Right renal pelvis (tissue), 4 donors: ENCODE data around the gene SLC12A4. TPM values are rescaled to one million over a fixed set of nuclear protein-coding genes. Genes with fewer than 3 reads are reported as not detected.

ENCODE experiments used
- DNase-seq, 4 donors: peaks; one replicate each; pipeline ENCODE4 v3.0.0-alpha.2; 2013; ENCODE audit warnings: low read depth in 4 of 4, low spot score in 3 of 4, missing footprints in 1 of 4
- polyA plus RNA-seq, 4 donors: library from polyadenylated mRNA; unstranded; fragments of 120-200 nt; gene quantifications; one replicate each; pipeline ENCODE4 v1.2.1, GENCODE V29; 2013; ENCODE audit not compliant: insufficient read length in 4 of 4

SLC12A4 gene
- polyA plus RNA-seq, 4 donors: 33.6 to 38.0 (median 36.5) TPM

- no peak for DNase-seq
These were observed 3.8 kb downstream of the SLC12A4 start for GRCh38 chr16:67964477-67965131.

GRCh38 chr16:67963662-67964321 lies 4.6 kb downstream of the SLC12A4 start:
- DNase-seq: no peak

DNA sequence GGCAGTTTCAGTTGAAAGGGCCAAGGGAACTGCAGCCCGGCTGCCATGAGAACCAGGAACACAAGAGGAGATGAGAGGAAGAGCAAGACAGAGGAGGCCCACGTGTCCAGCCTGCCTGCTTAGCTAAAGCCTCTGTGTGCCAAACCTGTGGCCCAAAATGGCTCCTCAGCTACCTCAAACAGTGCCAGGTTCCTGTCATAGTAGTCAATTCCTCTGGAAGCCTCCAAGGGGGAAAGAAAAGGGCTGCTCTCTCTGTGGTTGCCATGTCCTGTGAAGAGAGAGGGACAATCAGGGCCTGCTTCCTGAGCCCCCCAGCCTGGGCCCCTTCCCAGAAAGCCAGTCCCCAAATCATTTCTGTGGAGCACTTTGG lies 5.2 kb downstream of the SLC12A4 start:
- DNase-seq: no peak

- DNase-seq: no peak
These were observed 6.3 kb downstream of the SLC12A4 start for GRCh38 chr16:67962135-67962534.

DNA sequence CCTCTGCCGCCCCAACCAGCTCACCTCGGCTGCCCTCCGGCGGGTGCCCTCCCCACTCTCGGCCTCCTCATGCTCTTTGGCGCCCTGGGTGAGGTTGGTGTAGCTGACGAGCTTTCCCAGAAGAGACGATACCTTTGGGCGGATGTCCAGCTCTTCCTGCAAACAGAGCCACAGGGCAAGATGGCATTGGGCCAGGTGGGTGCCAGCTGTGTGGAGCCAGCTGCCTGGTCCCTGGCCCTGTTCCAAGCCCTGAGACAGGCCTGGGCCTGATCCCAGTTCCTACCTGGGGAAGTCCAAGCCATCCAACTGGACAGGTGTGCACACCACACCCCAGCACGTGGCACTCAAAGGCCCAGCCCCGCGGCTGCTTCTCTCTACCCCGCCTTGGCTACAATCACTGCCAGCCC lies 6.9 kb downstream of the SLC12A4 start:
- no peak for DNase-seq

DNA sequence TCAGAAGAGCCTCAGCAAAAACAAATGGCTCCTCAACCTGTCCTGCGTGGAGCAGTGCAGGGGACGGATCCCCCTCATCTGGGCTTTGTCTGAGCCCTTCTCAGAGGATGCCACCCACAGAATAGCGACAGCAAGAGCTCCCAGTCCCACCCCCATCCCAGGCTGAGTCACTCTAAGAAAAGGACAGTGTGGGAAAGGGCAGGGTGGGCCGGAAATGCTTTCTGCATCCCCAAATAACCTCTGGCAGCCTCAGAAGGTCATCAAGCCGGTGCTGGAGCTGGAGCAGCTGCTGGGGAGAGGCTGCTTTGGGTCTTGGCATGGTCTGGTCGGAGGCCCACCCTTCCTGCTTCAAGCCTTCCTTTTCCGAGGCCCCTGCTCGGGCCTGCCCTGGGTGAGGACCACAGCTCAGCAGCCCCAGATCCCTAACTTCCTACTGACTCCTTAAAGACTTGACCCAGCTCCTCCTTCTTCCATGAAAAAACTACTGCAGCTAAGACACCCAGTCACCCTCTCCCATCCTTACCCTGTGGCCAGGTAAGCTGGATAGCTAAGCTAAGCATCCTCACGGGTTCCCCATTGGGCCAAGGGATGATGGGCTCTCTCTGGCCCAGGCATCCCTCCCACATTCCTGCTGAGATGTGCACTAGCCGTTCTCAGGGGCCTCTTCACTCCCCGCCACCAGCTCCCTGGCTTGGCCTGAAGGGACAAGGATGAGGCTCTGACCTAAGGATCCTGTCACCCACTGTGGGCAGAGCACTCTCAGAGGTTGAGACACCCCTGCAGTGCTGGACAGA lies 8.7 kb downstream of the SLC12A4 start:
- no peak for DNase-seq

DNA sequence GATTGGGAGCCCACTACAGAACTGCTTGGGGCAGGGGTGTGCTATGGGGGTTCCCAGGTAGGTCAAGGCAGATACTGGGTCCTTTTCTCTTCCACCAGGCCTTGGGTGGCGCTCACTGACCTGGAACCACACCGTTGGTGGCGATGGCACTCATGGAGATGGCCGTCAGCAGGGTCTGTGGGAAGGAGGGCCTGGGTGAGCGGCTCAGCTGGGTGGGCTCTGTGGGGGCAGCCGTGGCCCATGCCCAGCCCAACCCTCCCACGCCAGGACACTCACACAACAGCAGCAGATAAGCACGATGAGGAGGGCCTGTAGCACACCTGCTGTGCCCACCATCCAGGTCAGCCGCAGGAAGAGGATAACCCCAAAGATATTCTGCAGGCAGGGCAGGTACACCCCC lies 10.8 kb downstream of the SLC12A4 start:
- no peak for DNase-seq

GRCh38 chr16:67954421-67955196 lies 13.8 kb downstream of the SLC12A4 start:
- DNase-seq: no peak

GRCh38 chr16:67953641-67954375 lies 14.6 kb downstream of the SLC12A4 start:
- DNase-seq: no peak

DNA sequence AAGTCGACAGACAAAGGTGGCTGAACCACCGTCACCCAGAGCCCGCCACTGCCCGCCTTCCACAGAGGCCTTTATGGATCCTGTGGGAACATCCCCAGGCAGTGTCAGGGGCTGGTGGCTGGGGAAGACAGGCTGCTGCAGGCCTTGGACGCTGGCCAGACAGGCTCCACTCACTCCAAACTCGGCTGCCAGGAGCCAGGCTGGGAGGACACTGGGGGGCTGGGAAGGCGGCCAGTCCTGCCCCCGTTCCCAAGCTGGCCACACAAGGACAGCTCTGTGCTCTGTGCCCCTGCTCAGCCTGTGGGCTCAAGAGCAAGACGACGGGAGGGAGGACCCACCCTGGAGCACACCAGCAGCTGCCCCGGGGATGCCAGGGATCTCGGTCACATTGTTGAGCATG lies 17.0 kb downstream of the SLC12A4 start:
- DNase-seq: no peak

- DNase-seq: no peak
These were observed 18.0 kb downstream of the SLC12A4 start for GRCh38 chr16:67950335-67950843.

DNA sequence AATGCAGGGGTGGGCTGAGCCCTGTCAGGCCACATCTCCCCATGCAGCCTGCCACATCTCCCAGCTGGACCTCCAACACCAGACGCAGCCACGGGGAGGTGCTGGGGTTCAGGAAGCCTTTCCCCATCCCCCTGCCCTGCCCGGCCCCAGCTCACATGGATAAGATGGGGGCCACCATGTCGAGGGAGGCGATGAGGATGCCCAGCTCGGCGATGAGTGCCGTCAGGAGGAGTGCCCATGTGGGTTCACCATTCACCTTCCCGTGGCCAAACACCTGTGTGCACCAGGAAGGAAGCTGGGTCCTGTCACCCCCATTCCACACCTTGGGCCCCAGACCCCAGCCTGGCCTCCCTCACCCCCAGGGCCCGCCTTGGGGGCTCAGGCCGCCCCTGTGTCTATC lies 18.8 kb downstream of the SLC12A4 start:
- DNase-seq: no peak

GRCh38 chr16:67948015-67948414 lies 20.4 kb downstream of the SLC12A4 start:
- no peak for DNase-seq

DNA sequence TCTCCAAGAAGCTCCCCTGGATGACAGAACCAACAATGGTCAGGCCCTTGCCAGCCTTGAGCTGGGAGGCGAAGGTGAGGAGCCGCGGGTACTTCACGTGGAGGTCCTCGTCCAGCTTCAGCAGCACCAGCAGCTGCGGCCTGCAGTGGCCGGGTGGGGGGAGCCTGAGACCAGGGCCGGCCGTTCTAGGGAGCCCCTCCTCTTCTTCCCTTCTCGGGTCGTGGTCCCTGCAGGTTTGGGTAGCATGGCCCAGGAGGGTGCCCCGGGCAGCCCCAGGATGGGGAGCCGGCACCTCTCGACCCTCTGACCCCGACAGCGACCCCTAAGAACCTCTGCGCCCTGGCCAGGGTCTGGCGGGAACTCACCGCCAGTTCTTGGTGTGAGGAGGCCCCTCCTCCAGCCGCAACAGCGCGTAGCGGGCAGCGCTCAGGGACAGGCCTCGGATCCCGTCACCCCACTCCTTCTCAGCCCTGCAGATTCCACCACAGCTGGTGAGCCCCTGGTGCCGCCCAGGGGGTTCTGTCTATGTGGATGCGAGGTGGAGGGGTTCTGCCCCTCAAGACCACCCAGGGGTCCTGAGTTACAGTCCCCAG lies 21.4 kb downstream of the SLC12A4 start:
- DNase-seq: no peak

GRCh38 chr16:67946128-67946569 lies 22.3 kb downstream of the SLC12A4 start:
- DNase-seq: no peak

DNA sequence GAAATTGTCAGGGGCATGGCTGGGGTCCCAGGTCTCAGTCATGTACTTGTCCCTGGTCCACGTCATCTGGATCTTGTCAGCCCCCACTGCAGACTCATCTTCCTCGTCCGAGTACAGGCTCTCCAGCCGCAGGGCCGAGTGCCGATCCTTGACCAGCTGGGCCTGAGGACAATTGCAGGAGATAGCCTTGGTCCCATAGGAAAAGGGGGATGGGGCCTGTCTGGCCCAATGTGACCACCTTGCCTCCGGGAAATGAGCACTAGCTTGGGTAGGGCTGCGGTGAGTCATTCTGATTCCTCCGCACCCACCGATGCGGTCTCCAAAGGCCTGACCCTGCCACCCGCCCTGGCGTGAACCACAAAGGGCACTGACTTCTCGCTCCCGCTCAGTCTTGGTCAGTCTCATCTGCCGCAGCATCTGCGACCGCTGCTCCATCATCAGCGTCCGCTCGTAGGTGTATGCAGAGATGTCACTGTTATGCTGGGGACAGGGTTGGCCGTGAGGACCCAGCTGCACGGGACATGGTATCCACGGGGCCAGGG lies 23.0 kb downstream of the SLC12A4 start:
- no peak for DNase-seq

DNA sequence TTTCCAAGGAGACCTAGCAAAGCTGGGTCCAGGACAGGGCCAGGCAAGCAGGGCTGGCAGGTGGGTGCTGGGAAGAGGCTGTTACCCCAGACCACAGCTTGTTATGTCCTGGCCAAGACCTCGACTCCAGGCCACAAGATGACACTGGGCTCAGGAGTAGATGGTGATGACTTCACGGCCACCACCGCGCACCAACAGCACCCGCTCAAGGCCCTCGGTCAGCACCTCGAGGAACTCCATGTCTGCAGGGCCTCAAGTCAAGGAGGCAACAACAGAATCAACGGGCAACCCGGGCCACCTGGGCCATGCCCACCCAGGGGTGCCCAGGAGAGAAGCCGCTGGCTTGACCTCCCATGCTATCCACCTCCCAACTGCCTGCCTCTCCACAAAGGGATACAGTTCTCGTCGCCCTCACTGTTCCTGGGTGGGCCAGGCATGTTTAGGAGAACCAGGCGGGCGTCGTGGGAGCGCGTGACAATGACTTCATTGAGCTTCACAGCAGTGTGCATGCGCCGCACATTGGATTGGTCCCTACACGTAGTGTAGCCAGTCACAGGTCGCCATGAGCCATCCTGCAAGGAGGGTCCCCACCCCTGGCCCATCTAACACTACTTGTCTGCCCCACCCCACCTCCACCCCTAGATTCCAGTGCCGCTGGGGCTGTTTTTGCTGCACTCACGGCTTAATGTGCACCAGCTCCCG lies 23.6 kb downstream of the SLC12A4 start:
- no peak for DNase-seq

DNA sequence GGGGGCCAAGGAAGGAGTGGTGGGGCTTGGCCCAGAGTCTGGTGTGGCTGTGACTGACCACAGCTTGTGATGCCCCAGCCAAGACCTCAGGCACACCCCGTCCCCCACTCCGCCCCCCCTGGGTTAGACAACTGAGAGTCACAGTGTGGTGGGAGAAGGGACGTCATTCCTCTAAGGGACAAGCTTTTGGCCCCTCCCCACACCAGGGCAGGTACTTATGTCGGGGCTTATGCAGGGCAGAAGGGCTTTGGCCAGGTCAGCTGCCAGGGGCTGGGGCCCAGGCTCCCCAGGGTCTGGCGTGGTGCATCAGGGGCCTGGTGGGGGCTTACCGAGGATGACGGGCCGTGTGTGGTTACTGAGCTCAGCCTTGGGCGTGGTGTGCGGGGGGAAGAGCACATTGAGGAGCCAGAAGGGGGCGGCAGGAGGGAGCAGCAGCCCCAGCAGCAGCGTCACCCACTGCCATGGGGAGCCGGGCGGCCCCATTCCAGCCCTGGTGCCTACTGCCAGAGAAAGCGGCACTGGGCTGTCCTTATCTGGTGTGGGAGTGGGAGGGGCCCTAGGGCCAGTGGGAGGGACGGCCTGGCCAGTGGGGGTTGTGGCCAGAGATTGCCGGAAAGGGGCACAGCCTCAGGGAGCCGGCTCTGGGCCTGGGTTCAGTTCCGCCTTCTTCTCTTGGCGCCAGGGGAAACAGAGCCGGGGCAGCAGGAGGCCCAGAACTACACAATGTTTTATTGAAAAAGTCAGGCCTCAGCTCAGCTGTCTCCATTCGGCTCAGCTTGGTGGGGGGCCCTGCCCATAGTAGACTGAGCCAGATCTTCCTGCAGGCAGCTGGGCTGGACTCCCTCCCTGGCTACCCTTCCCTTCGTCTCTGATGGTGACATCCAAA lies 24.6 kb downstream of the SLC12A4 start, which contains the start of gene LCAT:
Gene LCAT, minus strand, starts transcription at position 502 of the 886 bp plus-strand sequence. Its CDS starts 19 bp downstream, at position 483.
- DNase-seq: no peak
